ENCODE measurements around the gene ATP1A3. TPM values are rescaled to one million over a fixed set of nuclear protein-coding genes. Genes with fewer than 3 reads are reported as not detected.

The ATP1A3 gene
- total RNA-seq, 2 donors from 2014 or later = 81.4 to 223 TPM

DNA sequence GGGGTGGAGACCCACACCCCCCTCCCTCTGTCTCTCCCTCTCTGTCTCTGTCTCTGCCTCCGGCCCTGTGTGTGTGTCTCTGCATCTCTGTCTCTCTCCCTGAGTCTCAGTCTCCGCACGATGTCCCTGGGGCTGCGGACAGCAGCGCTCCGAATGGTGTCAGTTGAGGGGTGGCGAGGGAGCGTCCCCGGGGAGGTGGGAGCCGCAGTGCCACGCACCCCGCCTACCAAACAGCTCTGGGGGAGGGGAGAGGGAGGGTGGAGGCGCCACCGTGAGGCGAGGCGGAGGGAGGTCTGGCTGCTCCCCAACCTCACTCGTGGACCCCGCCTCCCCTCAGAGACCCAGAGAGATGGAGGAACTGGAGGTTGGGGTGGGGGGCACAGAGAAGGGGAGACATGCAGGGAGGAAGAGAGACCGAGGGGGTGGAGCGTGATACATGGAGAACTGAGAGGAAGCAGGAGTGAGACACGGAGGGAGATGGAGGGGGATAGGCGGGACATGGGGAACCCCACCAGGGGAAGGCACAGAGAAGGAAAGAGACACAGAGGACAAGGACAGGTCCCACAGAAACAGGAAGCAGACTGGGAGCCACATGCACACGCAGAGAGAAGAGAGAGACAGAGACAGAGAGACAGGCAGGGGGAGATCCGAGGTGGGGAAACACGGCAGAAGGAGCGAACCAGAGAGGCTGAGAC lies 73.0 kb downstream of the ATP1A3 start:
- no peak for DNase-seq (ENCODE audit: low spot score)
- no peaks in the 10 kb centered on the region for H3K4me1 ChIP-seq
- H3K9me3 ChIP-seq = no peaks in the 10 kb centered on the region
- H3K4me3 ChIP-seq = no peak overlapping the region
- TF ChIP-seq CTCF (IDR thresholded peaks at IDR 0.05) = no peak
- H3K36me3 ChIP-seq = no peaks in the 10 kb centered on the region
- no peak overlapping the region for H3K27ac ChIP-seq
- H3K27me3 ChIP-seq = peaks cover 14 to 23% of the 10 kb centered on the region in 2 donors

GRCh38 chr19:41919948-41920712 lies 73.9 kb downstream of the ATP1A3 start:
- Histone ChIP-seq H3K27me3 (peaks cover 16 to 19% of the 10 kb centered on the region in 2 donors), H3K36me3 (no peaks in the 10 kb centered on the region)

GRCh38 chr19:41918653-41919244 lies 75.3 kb downstream of the ATP1A3 start:
- Histone ChIP-seq H3K27ac (no peak overlapping the region), H3K4me1 (no peaks in the 10 kb centered on the region), H3K4me3 (no peak overlapping the region), H3K9me3 (no peaks in the 10 kb centered on the region), H3K27me3 (peaks cover 19 to 20% of the 10 kb centered on the region in 2 donors), H3K36me3 (no peaks in the 10 kb centered on the region)
- no peak for DNase-seq (ENCODE audit: low spot score)
- TF ChIP-seq CTCF (IDR thresholded peaks at IDR 0.05) = no peak

More at GRCh38 chr19:41919948-41920712, 73.9 kb downstream of the ATP1A3 start:
- no peak for TF ChIP-seq CTCF (IDR thresholded peaks at IDR 0.05)
- Histone ChIP-seq H3K9me3 (no peaks in the 10 kb centered on the region), H3K4me1 (no peaks in the 10 kb centered on the region), H3K27ac (no peak overlapping the region), H3K4me3 (no peak overlapping the region)
- no peak for DNase-seq (ENCODE audit: low spot score)

- H3K27ac ChIP-seq = no peak overlapping the region
- H3K36me3 ChIP-seq = no peaks in the 10 kb centered on the region
- peaks cover 20 to 25% of the 10 kb centered on the region in 2 donors for H3K27me3 ChIP-seq
- no peak for DNase-seq (ENCODE audit: low spot score)
- no peaks in the 10 kb centered on the region for H3K9me3 ChIP-seq
- H3K4me3 ChIP-seq = no peak overlapping the region
- no peak for TF ChIP-seq CTCF (IDR thresholded peaks at IDR 0.05)
- H3K4me1 ChIP-seq = peaks cover 0 to 6% of the 10 kb centered on the region in 2 donors
Measured at GRCh38 chr19:41918095-41918494, 75.9 kb downstream of the ATP1A3 start.

GRCh38 chr19:41917676-41918075 lies 76.4 kb downstream of the ATP1A3 start:
- Histone ChIP-seq H3K4me1 (peaks cover 0 to 10% of the 10 kb centered on the region in 2 donors), H3K4me3 (no peak overlapping the region), H3K27me3 (peaks cover 16 to 26% of the 10 kb centered on the region in 2 donors), H3K36me3 (no peaks in the 10 kb centered on the region), H3K27ac (no peak overlapping the region), H3K9me3 (no peaks in the 10 kb centered on the region)
- DNase-seq (ENCODE audit: low spot score) = no peak
- no peak for TF ChIP-seq CTCF (IDR thresholded peaks at IDR 0.05)

Other genes with a start within 250 kb of the ATP1A3 start
- gene CEACAM6, start 238.7 kb downstream of the ATP1A3 start, total RNA-seq = not detected
- gene CEACAM3, start 197.6 kb downstream of the ATP1A3 start, total RNA-seq = not detected
- not detected for gene LYPD4, start 149.5 kb downstream of the ATP1A3 start, total RNA-seq
- gene DMRTC2, start 149.2 kb downstream of the ATP1A3 start, total RNA-seq = not detected
- 100 to 1,000 TPM; 108 to 415 TPM for gene RPS19, start 134.0 kb downstream of the ATP1A3 start, total RNA-seq
- gene CD79A, start 117.0 kb downstream of the ATP1A3 start, total RNA-seq = 1 to 10 TPM in 1 of 2 donors, not detected in 1; 1.1 TPM
- 10 to 100 TPM; 27.3 to 45.8 TPM for gene ARHGEF1, start 111.0 kb downstream of the ATP1A3 start, total RNA-seq
- not detected for gene ERFL, start 65.8 kb downstream of the ATP1A3 start, total RNA-seq
- gene RABAC1, start 34.9 kb downstream of the ATP1A3 start, total RNA-seq = 100 to 1,000 TPM; 123 to 167 TPM
- 10 to 100 TPM in 1 of 2 donors, 1 to 10 TPM in 1; 8.1 to 17.1 TPM for gene GRIK5, start 76.0 kb upstream of the ATP1A3 start, total RNA-seq
- gene ZNF574, start 81.9 kb upstream of the ATP1A3 start, total RNA-seq = 10 to 100 TPM in 1 of 2 donors, 1 to 10 TPM in 1; 8.1 to 13.6 TPM
- under 1 TPM; 0.11 to 0.83 TPM for gene POU2F2, start 138.2 kb upstream of the ATP1A3 start, total RNA-seq
- gene DEDD2, start 223.4 kb upstream of the ATP1A3 start, total RNA-seq = 10 to 100 TPM; 19.2 to 24.8 TPM
- 1 to 10 TPM; 2.6 to 5.4 TPM for gene ZNF526, start 226.1 kb upstream of the ATP1A3 start, total RNA-seq
- 10 to 100 TPM; 18.1 to 27.9 TPM for gene GSK3A, start 248.4 kb upstream of the ATP1A3 start, total RNA-seq

All from right atrium auricular region (tissue), 2 donors.